HL-60 (cell line): ENCODE results near the gene FAM222B.

Experiments
- POLR2AphosphoS5 ChIP-seq: IDR thresholded peaks from 2 replicates; pipeline ENCODE4 v1.6.1; 2012; ENCODE audit warnings: low read depth
- SPI1 ChIP-seq: IDR thresholded peaks from 2 replicates; pipeline ENCODE4 v1.6.1; 2012; ENCODE audit warnings: low read depth, mild to moderate bottlenecking, borderline replicate concordance
- TF ChIP-seq, protein P1 (sequence below): IDR thresholded peaks from one replicate; pipeline ENCODE4 v1.5.1; 2011; ENCODE audit warnings: low read length, control low read depth, inconsistent platforms; ENCODE audit not compliant: insufficient read depth
- TF ChIP-seq, protein P2 (sequence below): IDR thresholded peaks from 2 replicates; pipeline ENCODE4 v1.6.1; 2012; ENCODE audit warnings: low read depth; ENCODE audit not compliant: insufficient replicate concordance

DNA sequence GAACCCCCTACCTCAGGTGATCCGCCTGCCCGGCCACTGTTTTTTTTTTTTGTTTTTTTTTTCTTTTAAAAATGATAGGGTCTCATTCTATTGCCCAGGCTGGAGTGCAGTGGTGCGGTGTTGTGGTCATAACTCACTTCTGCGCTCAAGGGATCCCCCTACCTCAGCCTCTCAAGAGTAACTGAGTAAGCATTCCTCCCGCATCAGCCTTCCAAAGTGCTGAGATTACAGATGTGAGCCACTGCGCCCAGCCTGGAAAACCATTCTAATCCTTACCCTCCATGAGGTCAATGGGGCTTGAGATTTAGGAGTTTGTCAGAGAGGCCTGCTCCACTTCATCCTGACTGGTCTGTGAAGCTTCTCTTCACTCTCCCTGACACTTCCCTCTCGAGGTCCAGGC is 24.7 kb upstream of the FAM222B start:
- TF ChIP-seq, protein P1, sequence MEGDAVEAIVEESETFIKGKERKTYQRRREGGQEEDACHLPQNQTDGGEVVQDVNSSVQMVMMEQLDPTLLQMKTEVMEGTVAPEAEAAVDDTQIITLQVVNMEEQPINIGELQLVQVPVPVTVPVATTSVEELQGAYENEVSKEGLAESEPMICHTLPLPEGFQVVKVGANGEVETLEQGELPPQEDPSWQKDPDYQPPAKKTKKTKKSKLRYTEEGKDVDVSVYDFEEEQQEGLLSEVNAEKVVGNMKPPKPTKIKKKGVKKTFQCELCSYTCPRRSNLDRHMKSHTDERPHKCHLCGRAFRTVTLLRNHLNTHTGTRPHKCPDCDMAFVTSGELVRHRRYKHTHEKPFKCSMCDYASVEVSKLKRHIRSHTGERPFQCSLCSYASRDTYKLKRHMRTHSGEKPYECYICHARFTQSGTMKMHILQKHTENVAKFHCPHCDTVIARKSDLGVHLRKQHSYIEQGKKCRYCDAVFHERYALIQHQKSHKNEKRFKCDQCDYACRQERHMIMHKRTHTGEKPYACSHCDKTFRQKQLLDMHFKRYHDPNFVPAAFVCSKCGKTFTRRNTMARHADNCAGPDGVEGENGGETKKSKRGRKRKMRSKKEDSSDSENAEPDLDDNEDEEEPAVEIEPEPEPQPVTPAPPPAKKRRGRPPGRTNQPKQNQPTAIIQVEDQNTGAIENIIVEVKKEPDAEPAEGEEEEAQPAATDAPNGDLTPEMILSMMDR, result no peak
- TF ChIP-seq, protein P2, sequence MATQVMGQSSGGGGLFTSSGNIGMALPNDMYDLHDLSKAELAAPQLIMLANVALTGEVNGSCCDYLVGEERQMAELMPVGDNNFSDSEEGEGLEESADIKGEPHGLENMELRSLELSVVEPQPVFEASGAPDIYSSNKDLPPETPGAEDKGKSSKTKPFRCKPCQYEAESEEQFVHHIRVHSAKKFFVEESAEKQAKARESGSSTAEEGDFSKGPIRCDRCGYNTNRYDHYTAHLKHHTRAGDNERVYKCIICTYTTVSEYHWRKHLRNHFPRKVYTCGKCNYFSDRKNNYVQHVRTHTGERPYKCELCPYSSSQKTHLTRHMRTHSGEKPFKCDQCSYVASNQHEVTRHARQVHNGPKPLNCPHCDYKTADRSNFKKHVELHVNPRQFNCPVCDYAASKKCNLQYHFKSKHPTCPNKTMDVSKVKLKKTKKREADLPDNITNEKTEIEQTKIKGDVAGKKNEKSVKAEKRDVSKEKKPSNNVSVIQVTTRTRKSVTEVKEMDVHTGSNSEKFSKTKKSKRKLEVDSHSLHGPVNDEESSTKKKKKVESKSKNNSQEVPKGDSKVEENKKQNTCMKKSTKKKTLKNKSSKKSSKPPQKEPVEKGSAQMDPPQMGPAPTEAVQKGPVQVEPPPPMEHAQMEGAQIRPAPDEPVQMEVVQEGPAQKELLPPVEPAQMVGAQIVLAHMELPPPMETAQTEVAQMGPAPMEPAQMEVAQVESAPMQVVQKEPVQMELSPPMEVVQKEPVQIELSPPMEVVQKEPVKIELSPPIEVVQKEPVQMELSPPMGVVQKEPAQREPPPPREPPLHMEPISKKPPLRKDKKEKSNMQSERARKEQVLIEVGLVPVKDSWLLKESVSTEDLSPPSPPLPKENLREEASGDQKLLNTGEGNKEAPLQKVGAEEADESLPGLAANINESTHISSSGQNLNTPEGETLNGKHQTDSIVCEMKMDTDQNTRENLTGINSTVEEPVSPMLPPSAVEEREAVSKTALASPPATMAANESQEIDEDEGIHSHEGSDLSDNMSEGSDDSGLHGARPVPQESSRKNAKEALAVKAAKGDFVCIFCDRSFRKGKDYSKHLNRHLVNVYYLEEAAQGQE, result no peak
- TF ChIP-seq POLR2AphosphoS5, result no peak
- TF ChIP-seq SPI1, result no peak
